Nephron (organoid): ENCODE results near the gene MRPS12.
A peak's percentile ranks its signal among the peaks of the same experiment; 100 is the strongest.

ENCODE experiments used
- H3K27ac Mint-ChIP-seq, 3 experiments: 2 replicates each; pipeline ENCODE4 v1.8.0; 2020; ENCODE audit warnings: mixed read lengths in 3 of 3, mild to moderate bottlenecking in 2 of 3, moderate library complexity in 1 of 3
- H3K27me3 Mint-ChIP-seq: 2 replicates; pipeline ENCODE4 v1.8.0; 2021; ENCODE audit warnings: low read depth, mild to moderate bottlenecking, moderate library complexity, mixed read lengths
- H3K36me3 Mint-ChIP-seq: 2 replicates; pipeline ENCODE4 v1.8.0; 2020; ENCODE audit warnings: low read depth, mixed read lengths
- H3K4me1 Mint-ChIP-seq: 2 replicates; pipeline ENCODE4 v1.8.0; 2020; ENCODE audit warnings: mixed read lengths
- H3K4me3 Mint-ChIP-seq, 3 experiments: 2 replicates each; pipeline ENCODE4 v1.8.0; 2020; ENCODE audit warnings: mild to moderate bottlenecking in 3 of 3, mixed read lengths in 3 of 3, moderate library complexity in 2 of 3
- H3K9me3 Mint-ChIP-seq: 2 replicates; pipeline ENCODE4 v1.8.0; 2020; ENCODE audit warnings: mixed read lengths
- CTCF ChIP-seq, 3 experiments: fragments of 200-600 bp; sonication (generic); IDR thresholded peaks; one replicate each; pipeline ENCODE4 v1.5.0; 2021; ENCODE audit warnings: antibody characterized with exemption in 3 of 3; ENCODE audit not compliant: unreplicated experiment in 3 of 3

The MRPS12 gene

DNA sequence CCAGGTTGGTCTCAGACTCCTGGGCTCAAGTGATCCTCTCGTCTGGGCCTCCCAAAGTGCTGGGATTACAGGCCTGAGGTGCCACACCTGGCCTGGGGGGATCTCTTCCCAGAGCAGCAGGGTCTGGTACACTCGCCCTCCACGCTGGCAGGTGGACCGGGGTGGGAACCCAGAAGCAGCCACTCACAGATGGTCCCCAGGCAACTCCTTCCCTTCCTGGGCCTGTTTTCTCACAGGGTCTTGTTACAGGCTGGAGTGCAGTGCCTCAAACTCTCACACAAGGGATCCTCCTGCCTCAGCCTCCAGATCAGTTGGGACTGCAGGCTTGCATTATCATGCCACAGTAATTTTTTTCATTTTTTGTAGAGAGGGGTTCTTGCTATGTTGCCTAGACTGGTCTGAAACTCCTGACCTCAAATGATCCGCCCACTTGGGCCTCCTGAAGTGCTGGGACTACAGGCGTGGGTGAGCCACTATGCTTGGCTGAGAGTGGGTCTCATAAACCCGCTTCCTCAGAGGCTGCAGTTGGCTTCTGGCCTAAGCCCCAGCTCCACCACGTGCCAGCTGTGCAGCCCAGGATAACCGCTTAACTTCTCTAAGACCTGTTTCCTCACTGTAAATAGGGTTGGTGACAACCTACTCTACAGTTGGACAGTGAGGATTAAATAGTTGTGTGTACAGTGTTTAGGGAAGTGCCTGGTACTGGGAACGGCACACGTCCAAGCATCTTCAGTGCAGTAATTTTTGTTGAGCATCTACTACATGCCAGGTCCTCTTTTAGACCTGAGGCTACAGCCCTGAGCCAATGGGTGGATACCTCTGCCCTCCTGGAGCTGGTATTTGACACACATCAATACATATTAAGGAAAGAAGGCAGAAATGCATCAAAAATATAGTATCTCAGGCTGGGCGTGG, 17.9 kb upstream of the MRPS12 start:
- no peak for TF ChIP-seq CTCF (IDR thresholded peaks at IDR 0.05; ENCODE audit: unreplicated experiment in 3 of 3)
- H3K9me3 Mint-ChIP-seq, result no peaks in the 10 kb centered on the region
- no peak overlapping the region for H3K4me3 Mint-ChIP-seq
- peak overlapping the region in 1 of 3 experiments; percentile 39 for H3K27ac Mint-ChIP-seq
- H3K27me3 Mint-ChIP-seq, result peaks cover 3% of the 10 kb centered on the region
- H3K36me3 Mint-ChIP-seq, result peaks cover 2% of the 10 kb centered on the region
- H3K4me1 Mint-ChIP-seq, result peaks cover 7% of the 10 kb centered on the region

- peaks cover 7% of the 10 kb centered on the region for H3K4me1 Mint-ChIP-seq
- peak overlapping the region in 1 of 3 experiments; percentile 14 for H3K27ac Mint-ChIP-seq
- H3K4me3 Mint-ChIP-seq, result no peak overlapping the region
- no peak for TF ChIP-seq CTCF (IDR thresholded peaks at IDR 0.05; ENCODE audit: unreplicated experiment in 3 of 3)
- peaks cover 3% of the 10 kb centered on the region for H3K27me3 Mint-ChIP-seq
- no peaks in the 10 kb centered on the region for H3K9me3 Mint-ChIP-seq
- no peaks in the 10 kb centered on the region for H3K36me3 Mint-ChIP-seq
Observed at GRCh38 chr19:38913958-38914357, 16.8 kb upstream of the MRPS12 start.

DNA sequence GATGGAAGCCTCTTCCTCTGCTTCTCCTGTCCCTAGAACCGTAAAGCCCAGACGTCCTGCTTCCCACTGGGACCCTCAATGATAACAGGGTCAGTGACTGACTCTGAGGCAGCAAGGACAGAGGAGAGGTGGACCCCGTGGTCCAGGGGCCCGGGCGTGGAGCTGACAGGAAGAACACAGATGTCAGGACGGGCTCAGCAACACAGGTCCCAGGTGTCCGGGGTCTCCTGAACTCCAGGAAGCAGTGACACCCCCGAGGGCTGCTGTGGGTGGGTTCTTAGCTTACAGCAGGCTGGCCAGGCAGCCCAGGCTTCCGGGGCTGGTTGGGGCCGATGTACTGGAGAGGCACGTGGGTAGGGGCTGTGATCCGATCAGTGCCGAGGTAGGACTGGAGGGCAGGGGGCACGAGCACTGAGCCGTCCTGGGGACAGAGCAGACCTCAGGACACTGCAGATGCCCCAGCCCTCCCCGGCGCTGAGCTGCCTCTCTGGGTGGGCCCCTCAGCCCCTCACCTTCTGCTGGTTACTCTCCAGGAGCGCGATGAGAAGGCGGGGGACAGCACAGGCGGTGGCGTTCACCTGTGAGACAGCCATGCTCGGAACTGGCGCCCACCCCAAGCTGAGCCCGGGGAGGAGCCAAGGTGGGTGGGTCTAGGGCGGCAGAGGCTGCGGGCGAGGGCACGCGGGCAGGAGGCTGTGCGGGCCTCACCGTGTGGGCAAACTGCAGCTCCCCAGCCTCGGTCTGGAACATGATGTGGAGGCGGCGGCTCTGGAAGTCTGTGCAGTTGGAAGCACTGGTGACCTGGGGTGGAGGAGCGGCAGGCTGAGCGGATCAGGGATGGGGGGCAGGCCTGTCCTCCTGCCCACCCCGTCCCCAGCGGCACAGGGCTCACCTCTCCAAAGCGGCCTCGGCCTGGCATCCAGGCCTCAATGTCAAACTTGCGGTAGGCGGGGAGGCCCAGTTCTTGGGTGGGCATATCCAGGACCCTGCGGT, 15.1 kb upstream of the MRPS12 start:
- Mint-ChIP-seq H3K4me3 (no peak overlapping the region), H3K9me3 (no peaks in the 10 kb centered on the region), H3K27ac (peak overlapping the region in 1 of 3 experiments; percentile 54), H3K4me1 (peaks cover 11% of the 10 kb centered on the region), H3K36me3 (no peaks in the 10 kb centered on the region), H3K27me3 (peaks cover 3% of the 10 kb centered on the region)
- TF ChIP-seq CTCF (IDR thresholded peaks at IDR 0.05; ENCODE audit: unreplicated experiment in 3 of 3), result no peak

- H3K36me3 Mint-ChIP-seq, result peaks cover 10% of the 10 kb centered on the region
- peaks cover 11% of the 10 kb centered on the region for H3K4me1 Mint-ChIP-seq
- no peaks in the 10 kb centered on the region for H3K9me3 Mint-ChIP-seq
- H3K27ac Mint-ChIP-seq, result peak overlapping the region in 1 of 3 experiments; percentile 22
- no peak overlapping the region for H3K4me3 Mint-ChIP-seq
- peaks cover 3% of the 10 kb centered on the region for H3K27me3 Mint-ChIP-seq
- TF ChIP-seq CTCF (IDR thresholded peaks at IDR 0.05; ENCODE audit: unreplicated experiment in 3 of 3), result no peak
Observed at GRCh38 chr19:38917516-38917915, 13.2 kb upstream of the MRPS12 start.

DNA sequence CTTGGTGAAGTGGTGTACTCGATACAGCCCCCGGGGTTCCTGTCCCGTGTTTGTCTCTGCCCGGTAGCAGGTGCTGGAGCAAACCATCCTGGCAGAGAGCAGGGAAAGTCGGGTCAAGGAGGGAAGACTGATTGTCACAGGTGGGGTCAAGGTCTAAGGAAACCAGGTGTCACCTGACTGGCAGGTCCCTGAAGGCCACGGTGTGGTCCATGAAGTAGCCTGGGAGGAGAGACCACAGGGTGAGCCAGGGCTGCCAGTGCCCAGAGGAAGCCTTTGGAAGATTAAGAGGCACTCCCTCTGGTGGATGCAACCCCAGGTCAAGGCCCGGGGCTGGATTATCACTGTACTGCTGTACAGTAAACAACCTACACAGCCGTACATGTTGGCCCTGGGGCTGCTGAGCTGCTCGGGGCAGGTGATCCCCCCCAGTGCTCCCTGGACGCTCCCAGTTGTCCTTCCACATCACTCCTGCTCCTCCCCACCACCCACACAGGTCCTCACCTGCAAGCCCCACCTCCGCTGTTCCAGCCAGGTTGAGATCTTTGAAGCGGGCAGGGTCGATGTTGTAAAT, 12.7 kb upstream of the MRPS12 start:
- peaks cover 12% of the 10 kb centered on the region for H3K36me3 Mint-ChIP-seq
- no peaks in the 10 kb centered on the region for H3K9me3 Mint-ChIP-seq
- peak overlapping the region in 1 of 3 experiments; percentile 22 for H3K27ac Mint-ChIP-seq
- no peak overlapping the region for H3K4me3 Mint-ChIP-seq
- peaks cover 6% of the 10 kb centered on the region for H3K4me1 Mint-ChIP-seq
- no peaks in the 10 kb centered on the region for H3K27me3 Mint-ChIP-seq
- TF ChIP-seq CTCF (IDR thresholded peaks at IDR 0.05; ENCODE audit: unreplicated experiment in 3 of 3), result no peak
